Measurements from ENCODE around the gene TIAM1. TPM values are rescaled to one million over a fixed set of nuclear protein-coding genes. Genes with fewer than 3 reads are reported as not detected.

Gene TIAM1
- total RNA-seq, 1 donor from 2014 or later, result 7.8 TPM

DNA sequence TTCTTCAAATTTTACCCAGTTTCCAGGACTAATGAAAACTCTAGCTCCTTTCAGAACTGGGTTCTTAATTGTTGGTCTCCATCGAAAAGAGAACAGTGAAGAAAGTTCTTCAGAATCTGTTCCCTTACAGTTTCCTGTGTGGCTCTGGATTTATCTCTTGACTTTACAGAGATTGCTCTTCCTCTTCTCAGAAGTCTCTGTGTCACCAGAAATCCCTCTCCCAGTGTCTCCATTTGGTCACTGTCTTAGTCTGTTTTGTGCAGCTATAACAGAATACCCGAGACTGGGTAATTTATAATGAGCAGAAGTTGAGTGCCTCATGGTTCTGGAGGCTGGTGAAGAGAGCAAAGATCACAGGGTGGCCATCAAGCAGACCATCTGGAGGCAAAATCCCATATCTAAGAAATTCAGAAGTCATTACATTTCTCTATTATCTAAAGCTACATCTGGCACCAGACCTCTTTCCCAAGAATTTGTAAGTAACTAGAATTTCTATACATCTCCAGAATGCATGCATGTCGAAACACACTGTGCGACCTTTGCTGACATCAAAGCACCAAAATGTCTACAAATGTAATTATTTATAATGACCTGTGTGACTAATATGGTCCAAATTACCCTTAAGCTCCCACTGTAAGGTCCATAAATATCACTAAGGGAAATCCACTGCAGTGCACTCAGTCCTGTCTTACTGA lies 240.3 kb downstream of the TIAM1 start:
- no peak for DNase-seq (ENCODE audit: low read depth)

DNA sequence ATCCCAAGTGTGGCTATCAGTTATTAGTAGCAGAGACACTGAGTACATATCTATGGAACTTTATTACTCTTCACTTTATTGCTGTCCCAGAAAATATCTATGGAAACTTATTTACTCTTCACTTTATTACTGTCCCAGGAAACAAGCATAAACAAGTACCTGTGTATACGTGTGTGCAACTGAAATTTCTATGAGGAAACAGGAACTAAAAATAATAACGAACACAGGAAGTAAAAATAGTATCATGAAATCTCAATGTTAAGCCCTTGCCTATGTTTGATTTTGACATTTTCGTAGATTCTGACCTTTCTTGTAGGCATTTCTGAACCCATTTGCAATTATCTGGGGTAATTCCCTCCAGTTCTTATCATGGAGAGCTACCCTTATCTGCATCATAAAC lies 240.9 kb downstream of the TIAM1 start:
- no peak for DNase-seq (ENCODE audit: low read depth)

DNA sequence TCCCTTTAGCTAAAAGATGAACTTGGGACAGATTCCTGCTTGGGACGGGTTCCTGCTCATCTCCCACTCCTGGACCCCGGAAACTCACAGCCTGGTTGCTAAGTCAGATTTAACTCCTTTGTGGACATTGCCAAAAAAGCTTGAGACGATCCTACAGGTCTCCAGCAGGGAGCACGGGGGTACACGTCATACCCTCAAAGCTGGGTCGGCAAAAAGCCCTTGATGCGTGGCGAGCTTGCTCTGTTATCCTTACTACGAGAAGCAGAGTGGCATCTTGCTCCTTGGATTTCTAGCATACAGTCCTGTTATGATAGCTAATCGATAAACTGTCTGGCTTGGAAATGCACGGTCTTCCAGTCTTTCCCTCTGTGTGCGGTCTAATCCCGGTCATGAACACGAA lies 244.9 kb downstream of the TIAM1 start:
- no peak for DNase-seq (ENCODE audit: low read depth)

DNA sequence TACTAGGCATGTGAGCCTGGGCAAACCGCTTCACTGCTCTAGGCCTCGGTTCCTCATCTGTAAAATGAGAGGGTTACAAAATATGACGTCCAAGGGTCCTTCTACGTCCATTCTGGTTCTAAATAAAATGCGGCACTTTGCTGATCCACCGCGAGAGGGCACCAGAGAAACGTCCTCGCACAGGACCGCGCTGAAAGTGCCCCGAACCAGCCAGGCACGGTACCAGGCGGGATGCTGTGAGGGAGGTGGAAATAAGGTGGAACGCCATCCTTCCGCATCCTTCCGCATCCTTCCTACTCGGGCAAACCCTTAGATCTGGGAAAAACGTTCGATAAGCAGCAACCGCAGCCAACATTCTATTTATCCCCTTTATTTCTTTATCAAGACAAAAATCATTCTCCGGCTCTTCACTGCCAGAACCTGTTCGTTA lies 245.5 kb downstream of the TIAM1 start:
- peak; percentile 51 for DNase-seq (ENCODE audit: low read depth)

DNA sequence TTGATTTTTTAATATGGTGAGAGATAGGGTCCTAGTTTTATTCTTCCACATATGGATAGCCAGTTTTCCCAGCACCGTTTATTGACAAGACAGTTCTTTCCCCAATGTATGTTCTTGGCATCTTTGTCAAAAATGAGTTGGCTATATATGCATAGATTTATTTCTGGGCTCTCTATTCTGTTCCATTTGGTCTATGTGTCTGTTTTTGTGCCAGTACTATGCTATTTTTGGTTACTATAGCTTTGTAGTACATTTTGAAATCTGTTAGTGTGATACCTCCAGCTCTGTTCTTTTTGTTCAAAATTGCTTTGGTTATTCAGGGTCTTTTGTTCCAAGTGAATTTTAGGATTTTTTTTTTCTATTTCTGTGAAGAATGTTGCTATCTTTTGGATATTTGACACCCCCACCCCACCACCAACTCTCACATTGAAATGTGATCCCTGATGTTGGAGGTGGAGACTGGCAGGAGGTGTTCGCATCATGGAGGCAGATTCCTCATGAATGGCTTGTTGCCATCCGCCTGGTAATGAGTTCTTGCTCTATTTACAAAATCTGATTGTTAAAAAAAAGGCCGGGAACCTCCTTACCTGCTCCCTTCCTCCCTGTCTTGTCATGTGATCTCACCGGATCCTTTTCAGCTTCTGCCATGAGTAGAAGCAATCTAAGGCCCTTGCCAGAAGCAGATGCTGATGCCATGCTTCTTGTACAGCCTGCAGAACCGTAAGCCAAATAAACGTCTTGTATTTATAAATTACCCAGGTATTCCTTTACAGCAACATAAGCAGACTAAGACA lies 251.0 kb downstream of the TIAM1 start:
- no peak for DNase-seq (ENCODE audit: low read depth)

DNA sequence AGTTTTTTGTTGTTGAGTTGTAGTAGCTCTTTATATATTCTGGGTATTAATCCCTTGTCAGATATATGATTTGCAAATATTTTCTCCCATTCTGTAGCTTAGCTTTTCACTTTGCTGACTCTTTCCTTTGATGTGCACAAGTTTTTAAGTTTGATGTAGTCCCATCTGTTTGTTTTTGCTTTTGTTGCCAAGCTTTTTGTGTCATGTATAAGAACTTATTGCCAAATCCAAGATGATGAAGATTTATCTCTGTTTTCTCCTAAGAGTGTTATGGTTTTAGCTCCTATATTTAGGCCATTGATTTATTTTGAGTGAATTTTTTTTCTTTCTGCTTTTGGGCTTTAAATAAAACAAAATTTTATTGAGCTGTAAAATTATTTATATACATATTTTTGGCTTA lies 253.7 kb downstream of the TIAM1 start:
- no peak for DNase-seq (ENCODE audit: low read depth)

DNA sequence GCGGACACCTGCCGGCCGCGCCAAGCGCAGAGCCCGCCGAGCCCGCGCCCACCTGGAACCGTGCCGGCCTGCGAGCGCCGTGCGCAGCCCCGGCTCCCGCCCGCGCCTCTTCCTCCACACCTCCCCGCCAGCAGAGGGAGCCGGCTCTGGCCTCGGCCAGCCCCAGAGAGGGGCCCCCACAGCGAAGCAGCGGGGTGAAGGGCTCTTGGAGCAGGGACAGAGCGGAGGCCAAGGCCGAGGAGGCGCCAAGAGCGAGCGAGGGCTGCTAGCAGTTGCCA lies 255.6 kb downstream of the TIAM1 start:
- DNase-seq (ENCODE audit: low read depth), result no peak

DNA sequence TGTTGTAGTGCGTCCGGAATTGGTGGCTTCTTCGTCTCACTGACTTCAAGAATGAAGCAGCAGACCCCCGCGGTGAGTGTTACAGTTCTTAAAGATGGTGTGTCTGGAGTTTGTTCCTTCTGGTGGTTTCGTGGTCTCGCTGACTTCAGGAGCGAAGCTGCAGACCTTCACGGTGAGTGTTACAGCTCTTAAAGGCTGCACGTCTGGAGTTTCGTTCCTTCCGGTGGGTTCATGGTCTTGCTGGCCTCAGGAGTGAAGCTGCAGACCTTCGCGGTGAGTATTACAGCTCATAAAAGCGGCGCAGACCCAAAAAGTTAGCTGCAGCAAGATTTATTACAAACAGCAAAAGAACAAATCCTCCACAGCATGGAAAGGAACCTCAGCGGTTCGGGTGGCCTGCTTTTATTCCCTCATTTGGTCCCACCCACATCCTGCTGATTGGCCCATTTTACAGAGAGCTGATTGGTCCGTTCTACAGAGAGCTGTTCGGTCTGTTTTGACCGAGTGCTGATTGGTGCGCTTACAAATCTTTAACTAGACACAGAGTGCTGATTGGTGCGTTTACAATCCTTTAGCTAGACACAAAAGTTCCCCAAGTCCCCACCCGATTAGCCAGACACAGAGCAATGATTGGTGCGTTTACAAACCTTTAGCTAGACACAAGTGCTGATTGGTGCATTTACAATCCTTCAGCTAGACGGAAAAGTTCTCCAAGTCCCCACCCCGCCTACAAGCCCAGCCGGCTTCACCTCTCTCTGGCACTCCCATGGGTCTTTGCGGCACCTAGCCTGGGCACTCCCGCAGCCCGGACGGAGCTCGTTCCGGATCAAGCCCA lies 256.2 kb downstream of the TIAM1 start:
- DNase-seq (ENCODE audit: low read depth), result no peak

DNA sequence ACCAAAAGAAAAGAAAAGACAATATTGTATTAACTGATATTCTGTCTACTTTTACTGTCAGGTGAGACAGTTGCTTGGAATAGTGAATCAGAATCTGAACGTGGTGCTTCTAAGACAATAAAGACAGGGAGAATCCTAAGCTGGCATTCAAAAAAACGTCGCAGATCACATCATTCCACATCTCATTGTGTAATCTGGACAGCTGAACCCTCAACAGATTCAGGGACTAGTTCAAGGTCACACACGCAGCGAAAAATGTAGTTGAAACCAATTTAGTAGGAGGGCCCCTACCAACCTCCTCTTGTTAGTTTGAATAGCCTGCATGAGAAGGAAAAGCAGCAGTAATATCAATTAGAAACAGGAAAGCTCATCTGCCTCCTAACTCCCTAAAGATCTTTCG lies 259.4 kb downstream of the TIAM1 start:
- no peak for DNase-seq (ENCODE audit: low read depth)

DNA sequence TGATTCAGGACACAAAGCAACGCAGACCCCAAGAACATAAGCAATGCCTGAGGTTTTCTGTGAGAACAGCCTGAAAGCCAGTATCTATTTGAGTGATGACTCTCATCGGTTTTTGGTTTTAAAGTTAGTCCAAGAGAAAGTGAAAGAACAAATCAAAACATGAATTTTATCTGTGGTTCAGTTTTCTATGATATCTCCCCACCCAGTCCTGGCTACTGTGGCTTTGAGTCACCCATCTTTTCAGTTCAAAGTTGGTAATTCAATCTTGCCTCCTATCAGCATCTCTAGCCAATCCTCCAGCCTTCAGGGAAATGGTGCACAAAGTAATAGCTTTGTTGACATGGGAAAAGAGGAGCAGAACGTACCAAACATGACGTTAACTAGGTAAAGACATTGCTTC lies 265.3 kb downstream of the TIAM1 start:
- no peak for DNase-seq (ENCODE audit: low read depth)

DNA sequence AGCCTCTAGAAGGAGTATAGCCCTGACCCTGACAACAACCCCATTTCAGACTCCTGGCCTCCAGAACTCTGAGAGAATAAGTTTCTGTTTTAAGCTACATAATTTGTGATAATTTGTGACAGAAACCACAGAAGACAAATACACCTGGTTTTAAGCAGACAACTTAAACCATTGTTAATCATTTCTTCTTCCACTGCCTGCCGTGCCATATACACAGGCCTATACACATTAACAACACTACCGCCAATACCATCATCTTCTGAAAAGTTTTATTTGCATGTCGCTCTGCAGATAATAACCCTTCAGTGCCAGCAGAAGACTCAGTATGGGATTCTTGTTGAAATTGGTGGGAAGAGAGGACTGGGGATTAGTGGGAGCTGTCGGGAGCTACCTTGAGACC lies 265.8 kb downstream of the TIAM1 start:
- DNase-seq (ENCODE audit: low read depth), result no peak

DNA sequence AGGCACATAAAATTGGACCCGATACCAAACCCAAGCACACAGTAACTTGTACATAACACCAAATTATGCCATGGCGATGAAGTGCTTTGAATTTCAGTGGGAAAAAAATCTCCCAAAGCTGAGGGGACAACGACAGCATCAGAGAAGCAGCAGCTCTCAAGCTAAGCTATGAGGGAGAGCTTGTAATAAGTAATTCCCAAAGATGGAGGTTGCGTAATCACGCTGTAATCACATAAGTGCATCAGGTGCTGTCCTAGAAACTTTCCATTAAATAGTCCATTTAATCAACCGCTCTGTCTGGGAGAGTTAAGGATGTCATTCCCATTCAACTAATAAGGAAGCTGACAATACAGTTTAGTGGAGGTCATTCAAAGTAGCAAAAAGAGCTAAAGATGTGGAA lies 268.2 kb downstream of the TIAM1 start:
- DNase-seq (ENCODE audit: low read depth), result no peak

DNA sequence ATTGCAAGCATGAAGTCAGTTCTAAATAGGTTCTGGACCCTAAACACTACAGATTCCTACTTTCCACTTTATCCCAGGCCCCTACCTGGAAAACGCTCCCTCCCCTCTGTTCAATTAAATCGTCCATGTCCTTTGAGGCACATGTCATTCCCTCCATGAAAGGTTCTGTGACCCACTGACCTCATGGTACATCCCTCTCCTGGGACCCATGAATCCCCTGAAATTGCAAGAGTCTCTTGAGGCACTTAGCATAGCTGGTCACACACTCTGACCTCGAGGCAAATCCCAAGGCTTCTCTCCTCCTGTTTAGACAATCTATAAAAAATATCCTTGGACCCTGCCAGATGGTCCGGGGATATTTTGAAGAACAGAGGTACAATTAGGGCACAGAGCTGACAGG lies 271.5 kb downstream of the TIAM1 start:
- DNase-seq (ENCODE audit: low read depth), result no peak
